Measurements from ENCODE around the gene MYOCD.
"Not testable (repeated sequence)": the region's sequence is repeated elsewhere in the genome, so short reads cannot be mapped to it uniquely, and the experiment has no call there.

Gene MYOCD

GRCh38 chr17:12665263-12666210 is at the start of gene MYOCD:
Gene MYOCD, plus strand, starts transcription at chr17:12665890. Its CDS starts 299 bp downstream, at chr17:12666189.
- DNase-seq (ENCODE audit: low read depth), result no peak

GRCh38 chr17:12616161-12616560 is 49.5 kb upstream of the MYOCD start:
- no peak for DNase-seq (ENCODE audit: low read depth)

DNA sequence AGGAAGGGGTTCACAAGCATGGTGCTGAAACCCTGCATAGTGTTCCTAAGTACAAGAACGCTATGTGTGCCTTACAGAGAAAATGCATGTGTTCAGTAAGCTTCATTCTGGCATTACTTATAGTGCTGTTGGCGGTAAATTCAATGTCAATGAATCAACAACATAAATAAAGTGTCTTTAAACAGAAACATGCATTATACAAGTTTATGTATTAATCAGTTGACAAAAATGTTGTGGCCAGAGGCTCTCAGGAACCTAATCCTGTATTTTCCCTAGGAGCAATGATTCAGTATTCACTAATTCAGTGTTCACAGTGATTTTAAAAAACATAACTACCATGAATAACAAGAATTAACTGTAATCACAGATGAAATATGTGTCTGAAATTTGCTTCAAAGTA is 47.1 kb upstream of the MYOCD start:
- DNase-seq (ENCODE audit: low read depth), result no peak

DNA sequence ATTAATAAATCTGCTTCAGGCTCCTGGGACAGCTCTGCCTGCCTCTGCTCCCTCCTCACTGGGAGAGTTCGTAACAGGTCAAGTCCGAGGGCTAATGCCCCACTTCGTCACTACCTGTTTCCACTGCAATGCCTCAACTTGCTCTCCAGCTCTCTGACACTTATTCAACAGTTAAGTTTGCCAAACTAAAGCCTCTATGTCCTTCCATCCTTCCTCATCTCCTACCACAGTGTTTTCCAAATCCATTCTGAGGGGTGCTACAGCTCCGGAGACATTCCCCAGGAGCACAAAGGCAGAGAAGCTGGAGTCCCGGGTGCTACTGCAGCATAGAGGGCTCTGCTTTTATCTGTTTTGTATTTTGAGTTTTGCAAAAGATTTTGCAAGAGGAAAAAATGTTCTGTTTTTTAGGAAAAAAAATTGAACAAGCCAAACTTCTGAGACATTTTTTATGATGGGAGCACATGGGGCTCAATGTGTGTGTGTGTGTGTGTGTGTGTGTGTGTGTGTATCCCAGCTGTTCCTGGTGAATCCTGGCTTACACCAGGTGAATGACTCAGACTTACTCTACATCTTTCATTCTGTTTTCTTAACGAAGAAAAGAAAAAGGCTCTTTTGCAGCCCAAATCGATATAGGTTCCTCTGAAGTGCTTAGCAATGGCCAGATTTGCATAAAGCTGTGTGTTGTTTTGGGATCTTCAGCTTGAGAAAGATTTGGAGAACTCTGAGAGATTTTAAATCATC is 46.1 kb upstream of the MYOCD start:
- no peak for DNase-seq (ENCODE audit: low read depth)

GRCh38 chr17:12620200-12620720 is 45.4 kb upstream of the MYOCD start:
- DNase-seq (ENCODE audit: low read depth), result no peak

DNA sequence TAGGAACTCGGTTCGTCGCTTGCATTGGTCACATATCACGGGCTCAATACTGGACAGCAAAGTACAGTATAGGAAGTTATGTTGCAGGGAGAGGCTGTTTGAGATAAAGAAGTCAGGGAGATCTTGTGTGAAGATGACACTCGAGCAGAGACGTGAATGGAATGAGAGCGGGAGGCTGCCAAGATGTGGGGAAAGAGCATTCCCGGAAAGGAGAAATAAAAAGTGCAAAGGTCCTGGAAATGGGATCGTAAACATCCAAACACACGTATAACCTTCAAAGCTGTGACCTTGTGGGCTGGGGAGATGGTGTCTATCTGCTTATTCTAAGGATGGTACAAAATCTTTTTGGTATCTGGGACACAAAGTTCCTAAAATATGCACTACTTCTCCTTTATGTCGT is 43.0 kb upstream of the MYOCD start:
- no peak for DNase-seq (ENCODE audit: low read depth)

DNA sequence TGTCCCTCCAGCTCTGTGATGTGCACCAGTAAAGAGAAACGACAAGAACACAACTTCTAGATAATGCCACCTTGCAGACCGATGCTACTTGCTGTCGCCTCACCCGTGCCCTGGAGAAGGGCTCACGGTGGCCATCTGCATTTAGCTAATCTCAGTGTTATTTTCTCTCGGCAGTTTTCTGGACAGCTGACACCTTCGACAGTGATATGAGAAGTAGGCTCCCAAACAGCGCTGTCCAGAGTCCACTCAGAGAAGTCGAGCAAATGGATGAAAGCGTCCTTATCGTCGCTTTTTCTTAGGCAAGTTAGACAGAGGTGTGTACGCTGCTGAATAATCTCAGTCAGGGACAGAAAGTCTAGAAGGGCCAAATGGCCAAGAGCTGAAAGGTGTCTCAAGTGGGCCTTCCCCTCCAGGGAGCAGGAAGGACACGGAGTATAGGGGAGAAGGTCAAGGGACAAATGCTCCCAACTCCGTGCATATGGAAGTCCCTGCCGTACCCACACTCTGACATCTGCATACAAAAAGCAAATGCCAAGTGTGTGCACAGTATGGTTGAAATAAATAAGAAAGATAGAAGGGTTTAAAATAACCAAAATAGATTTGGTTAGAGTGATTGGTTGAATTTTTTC is 42.4 kb upstream of the MYOCD start:
- no peak for DNase-seq (ENCODE audit: low read depth)

DNA sequence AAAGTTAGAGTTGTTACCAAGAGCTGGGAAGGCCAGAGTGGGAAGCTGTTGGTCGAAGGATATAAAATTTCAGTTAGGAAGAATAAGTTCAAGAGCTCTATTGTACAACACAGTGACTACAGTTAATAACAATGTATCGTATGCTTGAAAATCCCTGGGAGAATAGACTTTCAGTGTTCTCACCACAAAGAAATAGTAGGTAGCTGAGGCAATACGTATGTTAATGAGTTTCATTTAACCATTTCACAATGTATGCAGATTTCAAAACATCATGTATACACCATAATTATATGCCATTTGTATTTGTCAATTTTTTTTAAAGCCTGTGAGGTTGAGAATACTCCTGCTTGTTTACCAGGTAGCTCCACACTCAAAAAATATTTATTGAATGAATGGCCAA is 41.5 kb upstream of the MYOCD start:
- no peak for DNase-seq (ENCODE audit: low read depth)

DNA sequence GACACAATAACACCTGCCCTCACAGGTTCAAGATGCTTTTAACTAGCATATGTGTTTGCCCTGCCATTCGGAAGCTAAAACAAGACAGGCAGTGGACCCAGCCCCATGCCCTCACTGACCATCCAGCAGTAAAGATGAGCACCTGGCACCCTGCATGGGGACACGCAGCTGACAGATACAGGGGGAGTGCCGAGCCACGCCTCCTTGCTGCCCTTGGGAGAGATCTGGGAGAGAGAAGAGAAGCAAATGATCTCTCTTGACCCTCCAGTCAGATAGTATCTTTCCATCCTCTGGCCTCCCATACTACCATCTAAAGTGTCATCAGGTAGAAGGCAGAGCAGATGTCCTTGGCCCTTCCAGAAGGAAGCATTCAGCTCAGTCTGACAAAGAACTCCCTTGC is 40.6 kb upstream of the MYOCD start:
- DNase-seq (ENCODE audit: low read depth), result no peak

DNA sequence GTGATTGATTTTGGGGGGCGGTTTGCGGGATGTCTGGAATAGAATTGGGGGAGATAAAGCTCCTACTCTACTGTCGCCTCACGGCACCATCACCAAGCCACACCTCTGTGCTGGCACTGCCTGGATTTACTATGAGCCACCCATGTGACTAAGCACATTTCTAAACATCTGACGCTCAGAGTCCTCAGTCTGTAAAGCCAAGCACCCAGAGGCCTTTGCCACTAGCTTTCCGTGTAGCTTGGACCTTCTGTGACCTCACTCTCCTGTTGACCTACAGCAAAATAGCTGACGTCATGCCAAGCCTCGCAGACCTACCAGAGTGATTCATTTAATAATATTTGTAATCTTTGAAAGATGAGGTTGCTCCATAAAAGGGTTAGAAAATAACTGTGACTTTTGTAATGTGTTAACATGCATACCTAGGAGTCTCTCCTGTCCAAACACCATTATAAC is 38.5 kb upstream of the MYOCD start:
- DNase-seq (ENCODE audit: low read depth), result no peak

GRCh38 chr17:12627781-12628451 is 37.8 kb upstream of the MYOCD start:
- no peak for DNase-seq (ENCODE audit: low read depth)

GRCh38 chr17:12631076-12631475 is 34.6 kb upstream of the MYOCD start:
- DNase-seq (ENCODE audit: low read depth), result no peak

DNA sequence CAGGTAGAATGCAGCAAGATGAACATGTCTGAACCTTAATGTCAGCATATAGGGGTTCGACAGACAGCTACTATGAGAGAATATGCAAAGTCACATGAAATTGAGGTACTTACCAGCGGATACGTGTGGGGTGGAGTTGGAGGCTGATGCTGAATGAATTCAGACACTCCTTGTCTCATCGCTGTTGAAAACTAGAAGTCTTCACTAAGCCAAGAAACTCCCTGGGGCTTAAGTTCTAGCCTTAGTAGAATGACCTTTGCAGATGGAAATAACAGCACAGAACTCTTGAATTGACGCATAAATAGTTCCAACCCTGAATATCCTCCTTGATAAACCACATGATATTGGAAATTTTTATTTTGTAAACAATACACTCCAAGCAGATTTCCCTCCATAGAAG is 32.9 kb upstream of the MYOCD start:
- DNase-seq (ENCODE audit: low read depth), result no peak

GRCh38 chr17:12634789-12635414 is 30.8 kb upstream of the MYOCD start:
- DNase-seq (ENCODE audit: low read depth), result no peak

- DNase-seq (ENCODE audit: low read depth), result not testable (repeated sequence)
Observed at GRCh38 chr17:12635996-12636395, 29.7 kb upstream of the MYOCD start.

GRCh38 chr17:12637015-12637414 is 28.7 kb upstream of the MYOCD start:
- DNase-seq (ENCODE audit: low read depth), result no peak

DNA sequence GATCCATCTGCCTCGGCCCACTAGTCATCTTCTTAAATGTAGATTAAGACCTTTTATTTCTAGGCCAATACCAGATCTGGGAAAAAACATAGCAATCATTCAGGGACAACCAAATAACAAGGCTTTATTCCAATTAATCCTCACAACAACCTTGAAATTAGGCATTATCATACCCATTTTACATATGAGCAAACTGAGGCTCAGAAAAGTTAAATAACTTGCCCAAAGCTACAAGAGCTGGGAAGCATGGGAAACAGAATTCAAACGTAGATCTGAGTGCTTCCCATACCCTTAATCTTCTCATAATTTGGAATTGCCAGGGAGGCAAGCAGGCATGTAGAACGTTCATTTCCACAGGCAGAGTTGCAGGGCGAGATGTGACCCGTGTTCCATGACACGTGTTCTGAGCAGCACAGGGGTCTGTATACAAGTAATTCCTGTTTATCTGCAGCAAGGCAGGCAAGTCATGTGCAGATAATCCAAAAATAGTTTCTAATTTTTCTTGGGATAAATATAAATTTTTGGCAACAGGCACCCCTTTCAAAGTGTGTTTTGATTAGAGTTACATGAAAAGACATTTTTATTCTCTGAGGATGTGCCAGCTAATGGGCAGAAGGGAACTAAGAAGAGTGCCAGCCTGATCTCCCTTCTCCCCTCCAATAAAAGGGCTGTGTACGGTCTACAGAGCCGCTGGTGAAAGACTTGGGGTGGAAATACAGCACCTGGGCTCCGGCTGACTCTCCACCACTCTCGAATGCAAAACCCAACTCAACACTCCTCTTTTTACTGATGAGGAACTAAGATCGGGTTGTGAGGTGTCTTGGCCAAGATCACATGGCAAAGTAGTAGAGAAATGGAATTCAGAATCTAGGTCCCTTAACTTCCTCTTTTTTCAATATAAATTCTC is 27.7 kb upstream of the MYOCD start:
- DNase-seq (ENCODE audit: low read depth), result no peak

DNA sequence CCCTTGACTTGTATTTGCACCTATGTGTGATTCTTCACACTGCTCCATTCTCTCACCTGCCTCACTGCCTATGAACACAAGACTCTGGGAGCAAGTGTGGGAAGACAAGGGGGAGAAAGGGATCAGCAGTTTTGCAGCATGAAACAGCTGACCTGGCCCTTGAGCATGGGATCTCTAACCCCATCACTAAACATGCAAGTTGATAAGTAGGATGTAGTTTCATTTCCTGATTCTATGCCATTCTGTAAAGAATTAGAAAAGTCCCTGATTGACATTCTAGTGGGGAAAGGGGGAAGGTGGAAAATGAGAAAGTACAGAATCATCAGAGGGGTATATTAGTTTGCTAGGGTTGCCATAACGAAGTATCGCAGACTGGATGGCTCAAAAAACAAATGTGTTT is 25.3 kb upstream of the MYOCD start:
- no peak for DNase-seq (ENCODE audit: low read depth)

DNA sequence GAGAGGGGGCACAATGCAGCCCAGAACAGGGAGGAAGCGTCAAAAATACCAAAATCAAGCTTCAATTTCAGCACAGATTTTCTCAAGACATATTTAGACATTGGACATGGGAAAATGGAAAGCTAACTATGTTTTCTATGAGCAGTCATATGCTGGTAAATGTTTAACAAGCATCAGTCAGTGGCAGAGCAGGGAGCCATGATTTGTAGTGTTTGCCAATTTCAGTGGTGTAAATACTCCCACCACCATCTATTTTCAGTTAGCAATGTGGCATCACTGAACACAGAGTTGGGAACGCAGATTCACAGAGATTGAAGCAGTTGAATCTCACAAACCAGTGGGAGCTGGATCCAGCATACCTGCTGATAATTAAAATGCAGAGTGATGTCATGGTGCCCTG is 24.6 kb upstream of the MYOCD start:
- no peak for DNase-seq (ENCODE audit: low read depth)

DNA sequence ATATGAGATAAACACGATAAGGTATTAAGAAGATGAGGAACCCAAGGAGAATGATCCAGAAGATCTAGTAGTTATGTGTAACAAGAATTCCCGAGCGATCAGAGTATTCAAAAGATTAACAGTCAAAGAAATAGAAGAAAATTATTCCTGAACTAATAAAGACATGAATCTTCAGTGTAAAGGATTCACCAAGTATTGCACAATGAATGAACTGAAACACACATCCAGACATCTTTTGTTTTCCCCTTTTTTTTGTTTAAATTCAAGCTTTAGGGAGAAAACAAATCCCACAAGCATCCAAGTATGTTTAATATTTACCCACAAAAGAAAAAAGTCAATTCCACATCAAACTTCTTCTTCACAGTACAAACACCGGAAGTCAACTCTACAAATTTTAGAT is 23.7 kb upstream of the MYOCD start:
- DNase-seq (ENCODE audit: low read depth), result no peak

Data from activated T-cell treated with anti-CD3 and anti-CD28 coated beads for 48 hours (primary cell).